Effector memory CD8-positive, alpha-beta T cell (primary cell): ENCODE measurements around the gene MANBA.
A peak's percentile ranks its signal among the peaks of the same experiment; 100 is the strongest.

Experiments used
- ATAC-seq: fragments of 150-1000 bp; cut with Tn5 transposase; replicated peaks from 2 replicates; pipeline ENCODE4 v1.10.0; 2021; ENCODE audit warnings: mild to moderate bottlenecking, moderate library complexity
- DNase-seq, 3 experiments: peaks; one replicate each; pipeline ENCODE4 v3.0.0; 2021
- H3K27ac Mint-ChIP-seq, 2 donors: one replicate each; pipeline ENCODE4 v1.8.0; 2022; ENCODE audit warnings: mild to moderate bottlenecking in 2 of 2, mixed read lengths in 2 of 2, moderate library complexity in 2 of 2
- H3K27me3 Mint-ChIP-seq, 2 donors: one replicate each; pipeline ENCODE4 v1.8.0; 2022; ENCODE audit warnings: mixed read lengths in 2 of 2
- H3K36me3 Mint-ChIP-seq: one replicate; pipeline ENCODE4 v1.8.0; 2022; ENCODE audit warnings: mild to moderate bottlenecking, moderate library complexity, mixed read lengths; ENCODE audit not compliant: insufficient read depth
- H3K4me1 Mint-ChIP-seq, 2 donors: one replicate each; pipeline ENCODE4 v1.8.0; 2022; ENCODE audit warnings: low read depth in 2 of 2, mixed read lengths in 2 of 2
- H3K4me3 Mint-ChIP-seq, 2 donors: one replicate each; pipeline ENCODE4 v1.8.0; 2022; ENCODE audit warnings: mild to moderate bottlenecking in 2 of 2, mixed read lengths in 2 of 2, moderate library complexity in 2 of 2
- H3K9me3 Mint-ChIP-seq, 2 donors: one replicate each; pipeline ENCODE4 v1.8.0; 2022; ENCODE audit warnings: mixed read lengths in 2 of 2

The MANBA gene

GRCh38 chr4:102783006-102783405 lies 22.2 kb upstream of the MANBA start:
- Mint-ChIP-seq H3K27me3 (peaks cover 0 to 7% of the 10 kb centered on the region in 2 donors), H3K9me3 (no peaks in the 10 kb centered on the region), H3K4me1 (peaks cover 3 to 4% of the 10 kb centered on the region in 2 donors), H3K36me3 (no peaks in the 10 kb centered on the region), H3K4me3 (no peak overlapping the region), H3K27ac (no peak overlapping the region)
- DNase-seq = no peak
- ATAC-seq = no peak

DNA sequence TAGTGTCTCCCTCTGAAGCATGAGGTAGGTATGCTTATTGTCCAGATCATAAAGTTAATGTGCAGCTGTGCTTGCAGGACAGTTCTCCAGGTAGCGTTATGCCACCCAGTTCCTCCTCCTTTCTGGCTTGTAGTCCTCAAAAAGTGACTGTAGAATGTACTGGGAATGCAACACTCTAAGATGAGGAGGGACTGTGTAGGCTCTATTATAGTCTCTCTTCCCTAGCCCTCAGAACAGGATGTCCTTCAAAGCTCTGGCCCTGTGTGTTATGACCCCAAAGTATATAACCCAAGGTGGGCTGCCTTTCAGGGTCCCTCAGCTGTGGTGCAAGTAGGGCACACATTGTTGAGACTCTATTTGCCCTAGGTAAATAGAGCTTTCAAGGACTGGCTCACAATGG lies 20.8 kb upstream of the MANBA start:
- H3K4me3 Mint-ChIP-seq = no peak overlapping the region
- H3K4me1 Mint-ChIP-seq = no peaks in the 10 kb centered on the region
- DNase-seq (no peak), ATAC-seq (no peak)
- peaks cover 0 to 7% of the 10 kb centered on the region in 2 donors for H3K27me3 Mint-ChIP-seq
- no peak overlapping the region for H3K27ac Mint-ChIP-seq
- no peaks in the 10 kb centered on the region for H3K36me3 Mint-ChIP-seq
- H3K9me3 Mint-ChIP-seq = no peaks in the 10 kb centered on the region

DNA sequence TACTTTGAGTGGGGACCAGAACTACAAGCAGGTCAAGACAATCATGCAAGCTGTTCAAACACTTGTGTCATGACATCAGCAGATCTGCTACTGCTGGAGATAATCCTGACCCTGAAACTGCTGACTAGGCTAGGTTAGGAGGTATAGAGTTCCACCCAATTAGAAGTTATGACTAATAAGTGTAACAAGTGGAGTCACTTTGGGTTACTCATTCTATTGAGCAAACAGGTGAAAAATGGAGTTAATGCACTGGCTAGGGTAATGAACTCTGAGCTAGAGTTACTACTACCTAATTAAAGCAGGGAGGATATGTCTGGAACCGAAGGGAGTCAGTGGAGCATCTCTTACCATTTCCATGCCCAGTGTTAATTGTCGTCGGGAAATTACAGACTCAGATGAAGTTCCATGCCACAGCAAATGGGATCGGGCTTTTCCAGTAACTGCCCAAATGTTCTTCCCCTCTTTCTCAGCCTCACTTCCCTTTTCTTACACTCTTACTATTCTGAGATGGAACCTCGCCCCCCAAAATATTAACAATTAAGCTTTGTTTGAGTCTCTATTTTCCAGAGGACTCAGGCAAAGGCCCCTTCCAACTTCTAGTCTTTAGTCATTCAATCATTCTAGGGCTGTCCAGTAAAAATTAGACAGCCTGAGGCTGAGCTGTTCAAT lies 19.8 kb upstream of the MANBA start:
- Mint-ChIP-seq H3K27ac (peak overlapping the region in 1 of 2 donors; percentile 58), H3K4me3 (no peak overlapping the region), H3K36me3 (no peaks in the 10 kb centered on the region), H3K9me3 (no peaks in the 10 kb centered on the region), H3K4me1 (no peaks in the 10 kb centered on the region), H3K27me3 (peaks cover 0 to 7% of the 10 kb centered on the region in 2 donors)
- ATAC-seq (no peak), DNase-seq (no peak)

DNA sequence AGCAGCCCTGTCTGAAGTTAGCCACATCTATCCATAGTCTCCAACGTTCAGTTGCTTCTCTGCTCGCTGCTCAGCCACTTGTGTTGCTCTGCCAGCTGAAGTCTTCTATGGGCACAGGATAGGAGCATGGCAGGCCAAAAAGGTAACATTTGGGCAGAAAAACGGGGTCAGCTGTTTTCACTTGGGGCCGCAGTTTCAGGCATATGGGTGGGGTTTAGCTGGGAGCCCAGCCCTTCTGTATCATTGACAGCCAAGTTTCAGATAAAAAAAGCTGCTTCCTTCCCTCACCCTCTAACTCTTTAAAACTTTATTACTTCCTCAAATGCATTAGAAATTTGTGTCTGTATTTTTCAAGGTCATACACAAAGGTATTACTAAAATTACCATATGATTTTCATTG lies 18.4 kb upstream of the MANBA start:
- H3K36me3 Mint-ChIP-seq = peaks cover 4% of the 10 kb centered on the region
- H3K4me3 Mint-ChIP-seq = no peak overlapping the region
- H3K27me3 Mint-ChIP-seq = peaks cover 0 to 7% of the 10 kb centered on the region in 2 donors
- no peak overlapping the region for H3K27ac Mint-ChIP-seq
- ATAC-seq (no peak), DNase-seq (no peak)
- no peaks in the 10 kb centered on the region for H3K9me3 Mint-ChIP-seq
- no peaks in the 10 kb centered on the region for H3K4me1 Mint-ChIP-seq

- no peak overlapping the region for H3K27ac Mint-ChIP-seq
- no peaks in the 10 kb centered on the region for H3K9me3 Mint-ChIP-seq
- no peak for DNase-seq
- H3K36me3 Mint-ChIP-seq = peaks cover 4% of the 10 kb centered on the region
- no peaks in the 10 kb centered on the region for H3K4me1 Mint-ChIP-seq
- no peak for ATAC-seq
- no peak overlapping the region for H3K4me3 Mint-ChIP-seq
- peaks cover 0 to 7% of the 10 kb centered on the region in 2 donors for H3K27me3 Mint-ChIP-seq
Observed at GRCh38 chr4:102778720-102779119, 18.0 kb upstream of the MANBA start.

DNA sequence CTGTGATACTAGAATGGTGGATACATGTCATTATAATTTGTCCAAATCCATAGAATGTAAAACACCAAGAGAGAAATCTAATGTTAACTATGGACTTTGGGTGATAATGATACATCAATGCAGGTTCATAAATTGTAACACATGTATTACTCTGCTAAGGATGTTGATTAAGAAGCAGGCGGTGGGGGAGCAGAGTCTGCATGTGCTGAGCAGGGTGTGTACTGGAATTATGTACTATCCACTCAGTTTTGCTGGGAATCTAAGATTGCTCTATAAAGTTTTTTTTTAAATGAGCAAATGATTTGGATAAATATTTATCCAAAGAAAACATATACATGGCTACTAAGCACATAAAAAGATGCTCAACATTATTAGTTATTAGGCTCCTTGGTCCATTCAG lies 15.0 kb upstream of the MANBA start:
- H3K4me1 Mint-ChIP-seq = no peaks in the 10 kb centered on the region

DNA sequence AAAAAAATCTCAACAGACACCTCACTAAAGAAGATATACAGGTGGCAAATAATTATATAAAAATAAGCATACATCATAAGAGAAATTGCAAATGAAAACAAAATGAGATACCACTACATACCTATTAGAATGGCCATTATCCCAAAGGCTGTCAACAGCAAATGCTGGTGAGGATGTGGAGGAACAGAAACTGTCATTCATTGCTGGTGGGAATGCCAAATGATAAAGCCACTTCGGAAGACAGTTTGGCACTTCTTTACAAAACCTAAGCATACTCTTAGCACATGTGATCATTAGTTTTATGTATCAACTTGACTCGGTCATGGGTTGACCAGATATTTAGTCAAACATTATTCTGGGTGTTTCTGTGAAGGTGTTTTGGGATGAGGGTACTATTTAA lies 13.5 kb upstream of the MANBA start:
- no peak overlapping the region for H3K4me3 Mint-ChIP-seq
- no peaks in the 10 kb centered on the region for H3K9me3 Mint-ChIP-seq
- H3K36me3 Mint-ChIP-seq = peaks cover 4% of the 10 kb centered on the region
- H3K27ac Mint-ChIP-seq = no peak overlapping the region
- H3K27me3 Mint-ChIP-seq = no peaks in the 10 kb centered on the region
- ATAC-seq (no peak), DNase-seq (no peak)
- H3K4me1 Mint-ChIP-seq = no peaks in the 10 kb centered on the region

More for the DNA sequence above, 15.0 kb upstream of the MANBA start:
- no peak for ATAC-seq
- peaks cover 0 to 7% of the 10 kb centered on the region in 2 donors for H3K27me3 Mint-ChIP-seq
- H3K36me3 Mint-ChIP-seq = peaks cover 4% of the 10 kb centered on the region
- DNase-seq = no peak
- H3K27ac Mint-ChIP-seq = no peak overlapping the region
- H3K4me3 Mint-ChIP-seq = no peak overlapping the region
- H3K9me3 Mint-ChIP-seq = no peaks in the 10 kb centered on the region

DNA sequence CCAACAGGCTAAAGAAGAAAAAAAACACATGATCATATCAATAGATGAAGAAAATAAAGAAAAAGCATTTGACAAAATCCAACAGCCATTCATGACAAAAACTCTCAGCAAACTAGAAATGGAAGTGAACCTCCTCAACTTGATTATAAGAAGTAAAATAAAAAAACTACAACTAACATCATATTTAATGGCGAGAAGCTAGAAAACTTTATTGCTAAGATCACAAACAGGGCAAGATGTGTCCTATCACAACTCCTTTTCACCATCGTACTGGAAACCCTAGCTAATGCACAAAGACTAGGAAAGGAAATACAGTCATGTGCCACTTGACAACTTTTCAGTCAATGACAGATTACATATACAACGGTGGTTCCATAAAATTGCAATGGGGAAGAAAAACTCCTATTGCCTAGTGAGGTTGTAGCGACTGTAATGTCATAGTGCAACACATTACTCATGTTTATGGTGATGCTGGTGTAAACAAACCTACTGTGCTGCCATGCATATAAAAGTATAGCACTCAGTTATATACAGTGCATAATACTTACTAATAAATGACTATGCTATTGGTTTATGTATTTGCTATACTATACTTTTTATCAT lies 12.1 kb upstream of the MANBA start:
- ATAC-seq = no peak
- Mint-ChIP-seq H3K27ac (no peak overlapping the region), H3K9me3 (no peaks in the 10 kb centered on the region), H3K4me1 (no peaks in the 10 kb centered on the region), H3K36me3 (peaks cover 4% of the 10 kb centered on the region), H3K27me3 (no peaks in the 10 kb centered on the region), H3K4me3 (no peak overlapping the region)
- no peak for DNase-seq

- DNase-seq = no peak
- Mint-ChIP-seq H3K4me1 (peaks cover 11% of the 10 kb centered on the region in 2 donors), H3K27ac (no peak overlapping the region), H3K9me3 (no peaks in the 10 kb centered on the region), H3K36me3 (peaks cover 4% of the 10 kb centered on the region), H3K4me3 (no peak overlapping the region), H3K27me3 (peaks cover 0 to 8% of the 10 kb centered on the region in 2 donors)
- ATAC-seq = no peak
Observed at GRCh38 chr4:102764901-102765300, 4.1 kb upstream of the MANBA start.

GRCh38 chr4:102761906-102762305 lies 1.1 kb upstream of the MANBA start:
- Mint-ChIP-seq H3K27ac (peak overlapping the region; percentile 13 to 59), H3K36me3 (peaks cover 7% of the 10 kb centered on the region)

DNA sequence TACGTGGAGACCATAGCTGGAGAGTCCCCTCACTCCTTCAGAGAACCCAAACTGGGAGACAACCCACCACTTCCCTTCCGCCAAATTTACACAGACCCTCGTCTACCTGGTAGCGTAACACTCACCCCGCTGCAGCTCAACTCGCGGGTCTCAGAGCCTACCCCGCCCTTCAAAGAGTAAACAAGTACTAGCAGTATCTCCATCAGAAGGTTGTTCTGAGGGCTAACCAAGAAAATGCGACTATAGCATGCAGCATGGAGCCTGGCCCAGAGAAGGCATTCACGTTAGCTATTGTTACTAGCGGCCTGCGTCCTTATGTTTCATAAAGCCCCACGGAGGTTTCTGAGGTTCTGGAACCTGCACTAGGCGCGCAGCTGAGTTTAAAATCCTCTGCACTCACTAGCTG lies 531 bp upstream of the MANBA start:
- peaks cover 7% of the 10 kb centered on the region for H3K36me3 Mint-ChIP-seq
- DNase-seq (peak in 1 of 3 experiments; percentile 13), ATAC-seq (peak; percentile 18)
- H3K4me1 Mint-ChIP-seq = peaks cover 32 to 34% of the 10 kb centered on the region in 2 donors
- H3K27me3 Mint-ChIP-seq = peaks cover 0 to 8% of the 10 kb centered on the region in 2 donors
- no peaks in the 10 kb centered on the region for H3K9me3 Mint-ChIP-seq
- H3K4me3 Mint-ChIP-seq = peak overlapping the region; percentile 86 to 90
- H3K27ac Mint-ChIP-seq = peak overlapping the region; percentile 59 to 90

More at GRCh38 chr4:102761906-102762305, 1.1 kb upstream of the MANBA start:
- Mint-ChIP-seq H3K9me3 (no peaks in the 10 kb centered on the region), H3K27me3 (peaks cover 0 to 8% of the 10 kb centered on the region in 2 donors), H3K4me3 (peak overlapping the region; percentile 86 to 90), H3K4me1 (peaks cover 31 to 34% of the 10 kb centered on the region in 2 donors)
- DNase-seq = no peak
- ATAC-seq = no peak

DNA sequence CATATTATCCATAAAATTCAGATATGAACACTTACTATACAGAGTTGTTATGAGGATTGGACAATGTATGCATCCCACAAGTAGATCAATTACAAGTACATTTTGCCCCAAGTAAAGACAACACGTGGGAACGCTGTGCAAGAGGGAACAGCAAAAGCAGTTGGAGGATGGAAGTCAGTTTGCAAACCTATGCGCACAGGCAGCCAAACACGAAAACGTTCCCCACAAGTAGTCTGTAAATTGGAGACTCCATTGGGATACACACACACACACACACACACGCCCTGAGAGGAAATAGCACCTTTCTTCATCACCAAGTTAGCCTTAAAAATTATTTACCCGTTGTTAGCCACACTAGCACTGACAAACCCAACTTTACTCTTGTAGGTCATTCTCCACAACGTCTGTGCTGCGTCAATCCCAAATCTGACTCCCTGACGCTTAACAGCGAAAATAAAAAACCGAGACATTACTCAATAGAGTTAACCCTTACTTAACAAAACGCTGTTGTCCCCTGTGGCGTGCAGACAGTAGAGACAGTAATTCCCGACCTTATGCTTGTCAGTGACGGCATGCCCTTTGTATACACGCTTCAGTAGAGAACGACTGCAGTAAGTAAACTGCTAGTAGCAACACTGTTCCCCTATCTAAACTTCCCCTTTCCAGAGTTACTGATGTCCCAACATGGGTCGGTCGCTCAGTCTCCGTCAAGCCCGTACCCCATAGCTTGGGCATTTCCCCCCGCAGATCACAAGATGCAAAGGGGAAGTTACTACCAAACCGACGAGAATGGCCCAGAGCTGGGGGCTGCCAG lies 730 bp downstream of the MANBA start:
- Mint-ChIP-seq H3K4me1 (peaks cover 34% of the 10 kb centered on the region in 2 donors), H3K27me3 (peaks cover 0 to 7% of the 10 kb centered on the region in 2 donors), H3K36me3 (peaks cover 7% of the 10 kb centered on the region), H3K4me3 (peak overlapping the region; percentile 86 to 90), H3K9me3 (no peaks in the 10 kb centered on the region), H3K27ac (peak overlapping the region; percentile 90 to 91)
- DNase-seq = peak; percentile 18 to 42 (median 41)
- ATAC-seq = peak; percentile 59

- no peak for ATAC-seq
- Mint-ChIP-seq H3K4me1 (peaks cover 34% of the 10 kb centered on the region in 2 donors), H3K27me3 (no peaks in the 10 kb centered on the region), H3K36me3 (peaks cover 7% of the 10 kb centered on the region), H3K9me3 (no peaks in the 10 kb centered on the region), H3K27ac (peak overlapping the region in 1 of 2 donors; percentile 91), H3K4me3 (peak overlapping the region; percentile 86 to 90)
- DNase-seq = no peak
Observed at GRCh38 chr4:102758241-102759160, 2.3 kb downstream of the MANBA start.
